Suprapubic skin (tissue), 4 donors: ENCODE results near the gene CYP26B1. TPM values are rescaled to one million over a fixed set of nuclear protein-coding genes. Genes with fewer than 3 reads are reported as not detected.

ENCODE experiments used
- DNase-seq, 2 donors: peaks; one replicate each; pipeline ENCODE4 v3.0.0-alpha.2; 2019; ENCODE audit warnings: low spot score in 2 of 2
- H3K27ac ChIP-seq: fragments of 200-600 bp; sonication (generic); one replicate; pipeline ENCODE4 v1.5.1; 2019
- H3K27me3 ChIP-seq: fragments of 200-600 bp; sonication (generic); one replicate; pipeline ENCODE4 v1.5.1; 2019
- H3K36me3 ChIP-seq: fragments of 200-600 bp; sonication (generic); one replicate; pipeline ENCODE4 v1.5.1; 2019
- H3K4me1 ChIP-seq: fragments of 200-600 bp; sonication (generic); one replicate; pipeline ENCODE4 v1.5.1; 2019
- H3K4me3 ChIP-seq: fragments of 200-600 bp; sonication (generic); one replicate; pipeline ENCODE4 v1.5.1; 2019; ENCODE audit warnings: mild to moderate bottlenecking
- H3K9me3 ChIP-seq: fragments of 200-600 bp; sonication (generic); one replicate; pipeline ENCODE4 v1.5.1; 2019
- CTCF ChIP-seq, 2 donors: fragments of 200-600 bp in 1 of 2; fragments of 450-650 bp in 1 of 2; sonication (generic) in 1 of 2; IDR thresholded peaks; one replicate each; pipeline ENCODE4 v1.5.1; 2016 to 2019; ENCODE audit warnings: antibody characterized with exemption in 2 of 2, mild to moderate bottlenecking in 1 of 2, moderate library complexity in 1 of 2
- EP300 ChIP-seq: sonication (generic); formaldehyde crosslinking; IDR thresholded peaks from one replicate; pipeline ENCODE4 v1.6.1; 2017; ENCODE audit warnings: antibody characterized with exemption
- POLR2A ChIP-seq, 2 donors: fragments of 450-650 bp; IDR thresholded peaks; one replicate each; pipeline ENCODE4 v1.6.1; 2017; ENCODE audit warnings: antibody characterized with exemption in 2 of 2, mild to moderate bottlenecking in 2 of 2, moderate library complexity in 2 of 2
- POLR2AphosphoS5 ChIP-seq, 3 donors: sonication (generic); formaldehyde crosslinking; IDR thresholded peaks; one replicate each; pipeline ENCODE4 v1.6.1; 2017; ENCODE audit warnings: antibody characterized with exemption in 3 of 3
- WGBS: methylation state at CpG from one replicate; pipeline ENCODE4 v1.1.5; 2018; 5-methylcytosine and 5-hydroxymethylcytosine counted together
- total RNA-seq, 4 donors: library from RNA; depleted of rRNA; stranded (reverse); fragments of >200 nt; gene quantifications; one replicate each; pipeline ENCODE4 v1.1.0, GENCODE V29; 2016

CYP26B1 gene
- total RNA-seq, 4 donors from 2014 or later = 53.3 to 83.3 (median 67.7) TPM

DNA sequence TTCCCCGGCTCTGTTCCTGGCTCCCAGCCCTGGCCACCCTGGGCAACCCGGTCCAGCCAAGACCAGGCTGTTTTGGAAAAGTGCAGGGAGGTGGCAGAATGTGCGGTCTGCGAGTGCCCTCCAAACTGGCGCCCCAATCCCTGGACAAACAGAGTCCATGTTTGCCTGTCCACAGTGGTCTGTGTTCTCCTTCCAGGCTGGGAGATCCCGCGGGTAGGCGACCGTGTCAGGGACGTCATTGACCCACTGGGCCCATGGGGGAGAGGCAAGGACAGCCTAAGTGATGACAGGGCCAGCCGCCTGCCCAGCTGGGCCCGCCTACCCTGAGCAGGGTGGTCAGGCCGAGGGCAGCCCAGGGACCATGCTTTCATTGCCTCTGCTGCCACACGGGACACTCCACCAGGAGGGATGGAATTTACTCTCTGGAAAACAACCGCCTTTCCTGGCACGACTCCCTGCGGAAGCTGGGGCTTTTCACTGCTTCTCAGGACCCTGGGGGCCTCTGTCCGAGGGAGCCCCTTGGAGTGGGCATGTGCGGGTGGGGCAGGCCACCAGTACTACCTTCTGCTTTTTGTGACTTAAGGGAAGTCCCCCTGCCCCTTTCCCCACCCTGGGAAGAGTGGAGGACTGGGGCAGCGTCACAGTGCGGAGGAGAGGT is 20.1 kb downstream of the CYP26B1 start:
- peak; percentile 58 to 76 for DNase-seq
- Histone ChIP-seq H3K27me3 (no peaks in the 10 kb centered on the region), H3K9me3 (no peaks in the 10 kb centered on the region), H3K36me3 (peaks cover 1% of the 10 kb centered on the region), H3K4me1 (peaks cover 9% of the 10 kb centered on the region), H3K4me3 (no peak overlapping the region), H3K27ac (no peak overlapping the region)
- TF ChIP-seq POLR2A (IDR thresholded peaks at IDR 0.05) (no peak), POLR2AphosphoS5 (IDR thresholded peaks at IDR 0.05) (no peak), EP300 (no peak), CTCF (IDR thresholded peaks at IDR 0.05) (no peak)
- 94% methylated on average over 15 of the region's 21 CpGs for WGBS

DNA sequence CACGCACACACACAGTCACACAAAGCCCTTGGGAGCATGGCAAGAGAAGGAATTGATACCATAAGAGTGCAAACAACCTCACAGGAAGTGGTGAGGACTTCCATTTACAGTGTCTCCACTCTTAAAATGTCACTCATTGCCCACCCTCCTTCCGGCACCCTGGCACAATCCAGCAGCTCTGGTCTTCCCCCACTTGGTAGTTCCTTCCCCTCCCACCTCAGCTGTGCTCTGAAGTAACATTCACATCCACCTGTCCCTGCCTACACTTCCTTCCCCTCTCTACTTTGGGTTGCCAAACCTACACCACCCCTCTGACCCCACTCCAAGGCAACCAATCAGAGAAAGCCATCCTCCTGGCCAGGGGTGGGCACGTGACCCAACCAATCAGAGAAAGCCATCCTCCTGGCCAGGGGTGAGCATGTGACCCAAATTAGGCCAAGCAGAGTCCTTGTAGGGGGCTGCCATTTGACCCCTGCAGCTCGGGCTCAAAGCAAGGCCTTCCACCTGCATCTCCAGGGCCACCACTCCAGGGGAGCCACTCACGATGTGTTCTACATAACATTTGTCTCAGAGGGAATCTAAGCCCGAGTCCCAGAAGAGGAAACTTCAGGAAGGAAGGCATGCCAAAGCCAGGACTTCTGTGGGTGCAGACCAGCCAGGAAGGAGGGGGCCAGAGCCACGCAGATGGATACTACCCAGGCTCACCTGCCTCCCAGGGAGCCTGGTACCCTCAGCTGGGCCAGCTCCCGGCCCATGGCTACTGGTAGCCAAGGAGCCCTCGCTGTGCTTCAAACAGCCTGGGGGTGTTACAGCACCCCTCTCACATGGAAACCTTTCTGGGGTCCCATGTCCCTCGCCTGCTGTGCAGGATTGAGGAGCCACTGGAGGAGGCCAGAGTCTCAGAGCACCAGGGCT is 21.2 kb downstream of the CYP26B1 start:
- H3K4me3 ChIP-seq = no peak overlapping the region
- no peak overlapping the region for H3K27ac ChIP-seq
- peak; percentile 35 to 73 for DNase-seq
- H3K9me3 ChIP-seq = no peaks in the 10 kb centered on the region
- H3K27me3 ChIP-seq = no peaks in the 10 kb centered on the region
- peaks cover 9% of the 10 kb centered on the region for H3K4me1 ChIP-seq
- 80% methylated on average over 7 of the region's 10 CpGs for WGBS
- no peak for TF ChIP-seq POLR2AphosphoS5 (IDR thresholded peaks at IDR 0.05)
- TF ChIP-seq EP300 = no peak
- TF ChIP-seq POLR2A (IDR thresholded peaks at IDR 0.05) = no peak
- no peak for TF ChIP-seq CTCF (IDR thresholded peaks at IDR 0.05)
- H3K36me3 ChIP-seq = no peaks in the 10 kb centered on the region

GRCh38 chr2:72124376-72124775 is 23.3 kb downstream of the CYP26B1 start:
- no peaks in the 10 kb centered on the region for H3K4me1 ChIP-seq
- 69% methylated on average over 4 of the region's 4 CpGs for WGBS
- no peak overlapping the region for H3K27ac ChIP-seq
- H3K27me3 ChIP-seq = peaks cover 6% of the 10 kb centered on the region
- no peaks in the 10 kb centered on the region for H3K36me3 ChIP-seq
- H3K4me3 ChIP-seq = no peak overlapping the region
- TF ChIP-seq CTCF (IDR thresholded peaks at IDR 0.05) (no peak), POLR2A (IDR thresholded peaks at IDR 0.05) (no peak), EP300 (no peak)
- H3K9me3 ChIP-seq = no peaks in the 10 kb centered on the region
- DNase-seq = no peak

DNA sequence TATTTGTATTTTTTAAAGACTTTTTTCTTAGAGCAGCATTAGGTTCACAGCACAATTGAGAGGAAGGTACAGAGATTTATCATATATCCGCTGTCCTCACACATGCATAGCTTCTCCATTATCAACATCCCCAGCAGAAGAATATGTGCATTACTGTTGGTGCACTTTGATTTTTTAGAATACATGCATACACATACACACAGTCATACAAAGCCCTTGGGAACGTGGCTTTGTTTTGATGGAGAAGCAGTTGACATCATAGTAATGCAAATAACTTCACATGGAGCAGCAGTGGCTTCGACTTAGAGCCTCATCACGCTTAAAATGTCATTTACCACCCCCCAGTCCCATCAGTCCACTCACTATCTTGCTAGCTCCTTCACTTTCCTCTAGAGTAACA is 26.5 kb downstream of the CYP26B1 start:
- peaks cover 8% of the 10 kb centered on the region for H3K27me3 ChIP-seq
- no peaks in the 10 kb centered on the region for H3K9me3 ChIP-seq
- peaks cover 5% of the 10 kb centered on the region for H3K4me1 ChIP-seq
- WGBS = 92% methylated on average over 4 of the region's 4 CpGs
- no peaks in the 10 kb centered on the region for H3K36me3 ChIP-seq
- H3K27ac ChIP-seq = no peak overlapping the region
- no peak overlapping the region for H3K4me3 ChIP-seq
- no peak for TF ChIP-seq EP300
- no peak for TF ChIP-seq CTCF (IDR thresholded peaks at IDR 0.05)
- no peak for TF ChIP-seq POLR2A (IDR thresholded peaks at IDR 0.05)
- no peak for TF ChIP-seq POLR2AphosphoS5 (IDR thresholded peaks at IDR 0.05)
- DNase-seq = no peak

GRCh38 chr2:72118951-72119350 is 28.7 kb downstream of the CYP26B1 start:
- peaks cover 25% of the 10 kb centered on the region for H3K4me1 ChIP-seq
- no peak overlapping the region for H3K27ac ChIP-seq
- peak in 1 of 2 donors; percentile 37 for DNase-seq
- H3K27me3 ChIP-seq = peaks cover 8% of the 10 kb centered on the region
- no peak overlapping the region for H3K4me3 ChIP-seq
- TF ChIP-seq EP300 = no peak
- no peak for TF ChIP-seq POLR2A (IDR thresholded peaks at IDR 0.05)
- no peak for TF ChIP-seq CTCF (IDR thresholded peaks at IDR 0.05)
- TF ChIP-seq POLR2AphosphoS5 (IDR thresholded peaks at IDR 0.05) = no peak
- 89% methylated on average over 5 of the region's 6 CpGs for WGBS
- H3K36me3 ChIP-seq = no peaks in the 10 kb centered on the region
- H3K9me3 ChIP-seq = no peaks in the 10 kb centered on the region
